NCI-H460 (cell line): Measurements from ENCODE around the gene SEC61B. TPM values are rescaled to one million over a fixed set of nuclear protein-coding genes. Genes with fewer than 3 reads are reported as not detected.
"Not testable (repeated sequence)": the region's sequence is repeated elsewhere in the genome, so short reads cannot be mapped to it uniquely, and the experiment has no call there.

Source experiments
- DNase-seq: peaks from one replicate; pipeline ENCODE4 v3.0.0-alpha.2; 2016; ENCODE audit warnings: low read depth; ENCODE audit errors: extremely low read depth
- total RNA-seq: library from RNA; depleted of rRNA; stranded (reverse); fragments of >200 nt; shearing (Covaris generic); gene quantifications from 2 replicates; pipeline ENCODE4 v1.2.3, GENCODE V29; 2014

The SEC61B gene
- total RNA-seq, 1 experiment from 2014 or later: 144 TPM

GRCh38 chr9:99190597-99191283 is 31.3 kb upstream of the SEC61B start:
- no peak for DNase-seq

- no peak for DNase-seq
Measured at GRCh38 chr9:99192786-99193465, 29.2 kb upstream of the SEC61B start.

GRCh38 chr9:99193466-99193821 is 28.6 kb upstream of the SEC61B start:
- no peak for DNase-seq

DNA sequence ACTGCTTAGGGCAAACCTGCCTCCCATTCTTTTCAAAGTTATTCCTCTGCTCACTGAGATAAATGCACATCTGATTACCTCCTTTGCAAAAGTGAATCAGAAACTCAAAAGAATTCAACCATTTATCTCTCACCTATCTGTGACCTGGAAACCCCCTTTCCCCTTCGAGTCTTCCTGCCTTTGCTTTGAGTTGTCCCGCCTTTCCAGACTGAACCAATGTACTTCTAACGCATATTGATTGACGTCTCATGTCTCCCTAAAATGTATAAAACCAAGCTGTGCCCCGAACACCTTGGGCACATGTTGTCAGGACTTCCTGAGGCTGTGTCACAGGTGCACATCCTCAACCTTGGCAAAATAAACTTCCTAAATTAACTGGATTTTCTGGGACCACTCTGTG is 25.6 kb upstream of the SEC61B start:
- DNase-seq: not testable (repeated sequence)

- DNase-seq: no peak
Measured at GRCh38 chr9:99197124-99197630, 24.9 kb upstream of the SEC61B start.

DNA sequence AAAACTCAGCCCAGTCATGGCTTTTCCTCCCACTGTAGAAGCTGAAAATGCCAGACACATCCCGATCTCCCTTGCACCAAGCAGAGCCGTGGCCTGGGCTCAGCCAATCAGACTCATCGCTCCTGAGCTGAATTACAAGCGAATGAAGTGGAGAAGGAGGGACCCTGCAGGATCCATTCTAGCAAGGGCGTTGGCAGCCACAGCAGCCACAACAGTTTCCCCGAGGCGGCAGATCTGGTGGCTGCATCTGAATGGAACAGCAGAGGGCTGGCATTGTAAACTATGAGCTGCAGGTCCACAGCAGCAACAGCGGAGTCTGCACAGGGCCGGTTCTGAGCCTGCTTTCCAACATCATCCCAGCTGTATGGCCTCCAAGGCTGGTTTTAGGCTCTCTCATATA is 24.1 kb upstream of the SEC61B start:
- DNase-seq: no peak

- DNase-seq: no peak
Measured at GRCh38 chr9:99199938-99200539, 22.0 kb upstream of the SEC61B start.

- no peak for DNase-seq
Measured at GRCh38 chr9:99201603-99202002, 20.5 kb upstream of the SEC61B start.

GRCh38 chr9:99210572-99210971 is 11.5 kb upstream of the SEC61B start:
- no peak for DNase-seq

DNA sequence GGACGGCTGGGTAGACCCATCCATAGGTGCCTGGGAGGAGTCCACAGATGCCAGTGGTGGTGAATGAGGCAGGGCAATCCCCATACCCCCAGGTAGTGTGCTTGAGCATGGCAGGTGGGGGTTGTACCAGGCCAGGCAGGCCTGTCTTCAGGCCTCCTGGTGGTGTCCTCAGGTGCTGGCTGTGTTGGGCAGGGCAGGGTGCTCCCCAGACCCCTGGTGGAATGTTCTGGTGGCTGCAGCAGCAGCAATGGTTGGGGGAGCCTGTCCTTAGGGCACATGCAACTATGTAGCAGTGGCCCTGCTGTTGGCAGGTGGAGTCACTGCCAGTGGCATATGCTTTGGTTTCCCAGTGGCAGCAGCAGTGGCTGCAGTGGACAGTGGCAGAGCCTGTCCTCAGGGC is 10.3 kb upstream of the SEC61B start:
- no peak for DNase-seq

GRCh38 chr9:99213197-99213596 is 8.9 kb upstream of the SEC61B start:
- no peak for DNase-seq

GRCh38 chr9:99216073-99216472 is 6.0 kb upstream of the SEC61B start:
- no peak for DNase-seq

DNA sequence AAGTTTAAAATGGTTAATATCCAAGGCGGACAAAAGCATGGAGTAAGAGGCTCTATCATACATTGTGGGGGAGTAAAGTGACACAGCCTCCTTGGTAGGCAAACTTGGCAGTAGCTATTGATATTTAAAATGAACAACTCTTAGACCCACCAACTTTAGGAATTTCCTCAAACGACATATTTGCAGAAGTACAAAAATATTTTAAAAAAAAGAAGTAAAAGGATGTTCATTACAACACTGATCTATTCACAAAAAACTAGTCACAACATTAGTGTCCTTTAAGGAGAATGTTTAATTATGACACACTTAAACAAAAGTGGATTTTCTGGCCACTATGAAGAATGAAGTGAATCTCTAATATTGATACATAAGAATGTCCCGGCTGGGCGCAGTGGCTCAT is 2.1 kb upstream of the SEC61B start:
- DNase-seq: no peak

DNA sequence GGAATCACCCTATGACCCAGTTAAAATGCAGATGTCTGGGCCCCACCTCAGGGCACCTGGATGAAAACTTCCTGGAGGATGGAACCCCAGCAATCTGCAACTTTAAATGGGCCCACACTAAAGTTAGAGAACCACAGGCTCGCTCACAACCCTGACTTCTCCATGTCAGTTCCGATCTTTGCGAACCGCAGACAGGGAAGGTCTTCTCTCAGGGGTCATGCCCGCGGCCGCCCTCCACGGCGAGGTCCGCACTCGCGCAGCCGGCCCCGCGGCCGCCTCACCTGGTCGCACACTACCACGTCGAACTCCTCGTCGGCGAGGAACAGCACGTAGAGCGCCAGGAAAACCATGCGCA is 839 bp upstream of the SEC61B start:
- no peak for DNase-seq

DNA sequence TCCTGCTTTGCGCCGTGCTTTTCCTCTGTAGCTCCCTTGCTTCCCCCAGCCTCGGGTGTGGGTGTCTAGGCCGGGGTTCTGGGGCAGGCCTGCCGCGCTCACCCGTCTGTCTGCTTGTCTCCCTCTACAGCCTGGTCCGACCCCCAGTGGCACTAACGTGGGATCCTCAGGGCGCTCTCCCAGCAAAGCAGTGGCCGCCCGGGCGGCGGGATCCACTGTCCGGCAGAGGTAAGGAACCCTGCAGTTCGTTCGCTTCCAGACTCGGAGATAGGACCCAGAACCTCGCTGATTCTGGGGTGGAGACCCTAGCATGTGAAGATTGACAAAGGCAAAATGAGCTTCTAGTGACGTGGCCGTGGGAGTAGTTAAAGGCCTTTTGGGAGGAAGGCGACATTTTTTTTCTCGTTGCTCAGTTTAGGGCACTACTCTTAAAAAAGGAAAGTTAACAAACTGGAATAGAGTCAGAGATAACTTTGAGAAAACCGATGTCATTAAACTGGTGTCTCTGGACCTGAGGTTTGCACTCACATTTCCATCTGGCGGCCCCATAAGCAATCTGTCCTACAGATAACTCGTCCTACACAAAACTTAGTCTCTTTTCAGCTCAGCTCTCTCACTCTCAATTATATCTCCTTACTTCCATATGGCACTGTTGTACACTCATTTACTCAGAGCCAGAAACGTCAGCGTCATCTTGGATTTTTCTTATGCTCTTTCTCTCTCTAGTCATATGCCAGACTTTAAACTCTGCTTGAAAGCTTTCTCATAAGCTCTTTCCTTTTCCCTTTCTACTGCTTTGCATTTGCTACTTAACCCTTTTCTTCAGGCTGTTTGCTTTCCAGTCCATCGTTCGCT is 561 bp downstream of the SEC61B start:
- DNase-seq: no peak

DNA sequence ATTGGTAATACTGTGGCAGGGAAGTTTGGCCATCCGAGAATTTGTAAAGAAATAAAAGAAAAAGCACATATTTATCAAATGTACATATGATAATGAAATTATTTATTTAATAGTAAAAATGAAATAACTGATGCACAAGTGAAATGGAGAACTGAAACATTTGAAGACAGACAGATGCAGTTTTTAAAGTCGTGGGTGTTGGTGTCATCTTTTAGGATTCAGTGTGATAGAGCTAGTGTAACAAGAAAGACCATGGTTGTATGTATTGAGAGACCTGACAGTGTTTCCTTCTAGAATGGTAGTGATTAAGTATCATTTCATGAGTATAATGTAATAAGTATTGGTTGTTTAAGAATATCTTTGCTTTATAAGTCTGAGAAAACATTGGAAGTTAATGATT is 2.4 kb downstream of the SEC61B start:
- DNase-seq: no peak

DNA sequence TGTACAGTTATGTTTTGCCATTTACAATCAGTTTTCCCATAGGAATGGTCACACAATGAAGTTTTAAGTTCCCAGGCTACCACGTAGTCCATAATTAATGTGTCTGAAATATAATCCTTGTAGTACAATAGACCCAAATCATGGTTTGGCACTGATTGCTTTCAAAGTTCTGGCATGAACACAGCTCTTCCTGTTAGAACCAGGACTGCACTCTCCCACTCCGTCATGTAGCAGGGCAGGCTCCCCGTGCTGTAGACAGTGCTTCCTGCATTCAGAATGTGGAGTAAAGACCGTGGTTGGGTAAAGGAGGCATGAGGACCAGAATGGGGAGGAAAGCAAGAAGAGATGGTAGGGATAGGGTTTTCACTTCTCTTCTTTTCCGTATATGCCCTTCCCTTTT is 4.0 kb downstream of the SEC61B start:
- no peak for DNase-seq

DNA sequence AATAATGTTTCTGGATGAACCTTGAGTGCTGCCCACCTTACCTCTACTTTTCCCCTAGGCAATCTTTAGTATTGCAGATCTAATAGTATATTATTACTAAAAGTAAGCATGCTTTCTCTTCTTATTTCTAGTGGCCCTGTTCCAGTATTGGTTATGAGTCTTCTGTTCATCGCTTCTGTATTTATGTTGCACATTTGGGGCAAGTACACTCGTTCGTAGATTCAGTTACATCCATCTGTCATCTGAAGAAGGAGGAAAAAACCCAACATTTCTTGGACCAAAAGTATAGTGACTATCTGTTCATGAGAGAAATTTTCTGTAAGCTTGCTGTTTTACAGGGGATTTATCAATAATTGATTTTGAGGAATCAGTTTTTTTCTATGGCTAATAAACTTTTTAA is 8.1 kb downstream of the SEC61B start:
- no peak for DNase-seq

GRCh38 chr9:99231711-99232110 is 9.6 kb downstream of the SEC61B start:
- peak; percentile 19 for DNase-seq

GRCh38 chr9:99234618-99235017 is 12.5 kb downstream of the SEC61B start:
- no peak for DNase-seq

GRCh38 chr9:99235069-99235468 is 13.0 kb downstream of the SEC61B start:
- no peak for DNase-seq
